Natural killer cell (primary cell): ENCODE measurements around the gene MAPK7. TPM values are rescaled to one million over a fixed set of nuclear protein-coding genes. Genes with fewer than 3 reads are reported as not detected.
A peak's percentile ranks its signal among the peaks of the same experiment; 100 is the strongest.

ENCODE experiments used
- ATAC-seq, 3 donors: fragments of 150-1000 bp in 2 of 3; fragments of 200-7000 bp in 1 of 3; cut with Tn5 transposase; 1 replicate in 1 of 3; 2 replicates in 2 of 3; pipeline ENCODE4 v1.10.0; 2021; ENCODE audit warnings: mild to moderate bottlenecking in 2 of 3, moderate library complexity in 2 of 3
- DNase-seq, 2 donors: peaks; one replicate each; pipeline versions ENCODE4 v3.0.0 to v3.0.0-alpha.2; 2013 to 2021; ENCODE audit warnings: mixed read lengths in 1 of 2
- H3K27ac ChIP-seq: one replicate; pipeline ENCODE4 v1.5.1; 2013; ENCODE audit warnings: mild to moderate bottlenecking, low read length
- H3K27me3 ChIP-seq: one replicate; pipeline ENCODE4 v1.6.1; 2013; ENCODE audit warnings: low read length; ENCODE audit not compliant: control insufficient read depth, insufficient read depth
- H3K36me3 ChIP-seq: one replicate; pipeline ENCODE4 v1.6.1; 2013; ENCODE audit warnings: low read length; ENCODE audit not compliant: control insufficient read depth, insufficient read depth
- H3K4me1 ChIP-seq: one replicate; pipeline ENCODE4 v1.6.1; 2013; ENCODE audit warnings: low read length; ENCODE audit not compliant: control insufficient read depth, insufficient read depth
- H3K4me3 ChIP-seq: one replicate; pipeline ENCODE4 v1.5.1; 2013; ENCODE audit warnings: low read length
- H3K9me3 ChIP-seq: one replicate; pipeline ENCODE4 v1.6.1; 2013; ENCODE audit warnings: low read length; ENCODE audit not compliant: control insufficient read depth, insufficient read depth
- H3K27ac Mint-ChIP-seq, 2 donors: one replicate each; pipeline ENCODE4 v1.8.0; 2022; ENCODE audit warnings: mild to moderate bottlenecking in 2 of 2, mixed read lengths in 2 of 2, moderate library complexity in 1 of 2
- H3K27me3 Mint-ChIP-seq, 2 donors: one replicate each; pipeline ENCODE4 v1.8.0; 2022; ENCODE audit warnings: low read depth in 2 of 2, mixed read lengths in 2 of 2
- H3K36me3 Mint-ChIP-seq: one replicate; pipeline ENCODE4 v1.8.0; 2022; ENCODE audit warnings: mixed read lengths
- H3K4me1 Mint-ChIP-seq, 2 donors: one replicate each; pipeline ENCODE4 v1.8.0; 2022; ENCODE audit warnings: mixed read lengths in 2 of 2
- H3K4me3 Mint-ChIP-seq: one replicate; pipeline ENCODE4 v1.8.0; 2022; ENCODE audit warnings: mild to moderate bottlenecking, moderate library complexity, mixed read lengths
- H3K9me3 Mint-ChIP-seq, 2 donors: one replicate each; pipeline ENCODE4 v1.8.0; 2022; ENCODE audit warnings: mixed read lengths in 2 of 2
- WGBS: methylation state at CpG from one replicate; pipeline ENCODE4 v1.1.7; 2013; ENCODE audit warnings: missing lambda C conversion rate; ENCODE audit not compliant: insufficient coverage; 5-methylcytosine and 5-hydroxymethylcytosine counted together
- intact Hi-C: fragments of 100-400 bp; cut with micrococcal nuclease; formaldehyde crosslinking; loops from one replicate; pipeline ENCODE4 v1.14.2; 2022
- total RNA-seq, 4 donors: library from RNA; stranded (reverse); fragments of 120-200 nt in 1 of 4; gene quantifications; one replicate each; pipeline versions ENCODE4 v1.2.3 to v1.2.4, GENCODE V29; 2013 to 2022
- TF ChIP-seq, protein P1 (sequence below): fragments of 200-600 bp; IDR thresholded peaks from one replicate; pipeline ENCODE4 v1.8.0; 2022; ENCODE audit warnings: antibody characterized with exemption

Gene MAPK7
- total RNA-seq, 3 donors from 2014 or later (not counting 1 experiment from before 2014, with no cell fraction given) = 39.2 to 63.5 (median 54.1) TPM

DNA sequence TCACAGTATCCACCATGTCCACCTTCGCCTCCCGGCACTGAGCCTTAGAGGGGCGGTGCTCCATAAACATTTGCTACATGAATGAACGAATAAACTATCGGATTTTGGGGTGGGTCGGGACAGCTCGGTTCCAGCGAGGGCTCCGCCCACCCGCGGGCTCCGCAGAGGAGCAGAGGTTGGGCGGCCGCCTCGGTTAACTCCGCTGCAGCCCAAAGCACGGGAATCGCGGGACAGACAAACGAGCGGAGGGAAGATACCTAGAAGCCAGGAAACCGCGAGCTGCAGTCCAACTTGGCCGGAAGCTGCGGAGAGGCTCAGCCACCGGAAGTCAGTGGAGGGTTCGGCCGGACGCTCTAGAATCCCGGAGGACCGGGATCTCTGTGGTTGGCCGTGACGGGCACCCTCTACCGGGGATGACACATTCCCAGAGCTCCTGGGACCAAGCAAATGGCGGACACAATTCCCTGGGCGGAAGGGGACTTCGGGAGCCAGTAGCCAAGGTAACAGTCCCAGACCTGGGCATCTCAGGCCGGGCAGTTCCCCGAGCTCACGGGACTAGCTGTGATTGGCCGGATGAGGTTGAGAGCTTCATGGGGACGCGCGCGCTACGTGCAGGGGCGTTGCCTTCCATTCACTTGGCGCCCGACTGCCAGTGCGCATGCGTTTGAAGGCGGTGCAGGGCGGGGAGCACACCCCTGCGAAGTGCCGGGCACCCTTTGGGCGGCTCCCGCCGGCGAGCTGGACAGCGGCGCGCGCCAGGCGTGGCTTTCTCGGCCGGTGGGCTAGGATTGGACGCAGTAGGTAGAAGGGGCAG lies 489 bp upstream of the MAPK7 start:
- Histone ChIP-seq H3K9me3 (no peaks in the 10 kb centered on the region), H3K36me3 (peaks cover 30% of the 10 kb centered on the region), H3K27me3 (no peaks in the 10 kb centered on the region), H3K4me3 (peak overlapping the region; percentile 99), H3K27ac (peak overlapping the region; percentile 91), H3K4me1 (peaks cover 38% of the 10 kb centered on the region)
- Mint-ChIP-seq H3K27ac (peak overlapping the region; percentile 97 to 98), H3K36me3 (no peaks in the 10 kb centered on the region), H3K27me3 (no peaks in the 10 kb centered on the region), H3K4me3 (peak overlapping the region; percentile 99), H3K9me3 (no peaks in the 10 kb centered on the region), H3K4me1 (peaks cover 36 to 57% of the 10 kb centered on the region in 2 donors)
- WGBS = under 1% methylated on average over 67 of the region's 67 CpGs
- ATAC-seq (peak; percentile 88 to 98 (median 95)), DNase-seq (peak; percentile 94 to 97)
- TF ChIP-seq, protein P1, sequence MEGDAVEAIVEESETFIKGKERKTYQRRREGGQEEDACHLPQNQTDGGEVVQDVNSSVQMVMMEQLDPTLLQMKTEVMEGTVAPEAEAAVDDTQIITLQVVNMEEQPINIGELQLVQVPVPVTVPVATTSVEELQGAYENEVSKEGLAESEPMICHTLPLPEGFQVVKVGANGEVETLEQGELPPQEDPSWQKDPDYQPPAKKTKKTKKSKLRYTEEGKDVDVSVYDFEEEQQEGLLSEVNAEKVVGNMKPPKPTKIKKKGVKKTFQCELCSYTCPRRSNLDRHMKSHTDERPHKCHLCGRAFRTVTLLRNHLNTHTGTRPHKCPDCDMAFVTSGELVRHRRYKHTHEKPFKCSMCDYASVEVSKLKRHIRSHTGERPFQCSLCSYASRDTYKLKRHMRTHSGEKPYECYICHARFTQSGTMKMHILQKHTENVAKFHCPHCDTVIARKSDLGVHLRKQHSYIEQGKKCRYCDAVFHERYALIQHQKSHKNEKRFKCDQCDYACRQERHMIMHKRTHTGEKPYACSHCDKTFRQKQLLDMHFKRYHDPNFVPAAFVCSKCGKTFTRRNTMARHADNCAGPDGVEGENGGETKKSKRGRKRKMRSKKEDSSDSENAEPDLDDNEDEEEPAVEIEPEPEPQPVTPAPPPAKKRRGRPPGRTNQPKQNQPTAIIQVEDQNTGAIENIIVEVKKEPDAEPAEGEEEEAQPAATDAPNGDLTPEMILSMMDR = no peak
- intact Hi-C loops = loop anchor here (1.0 kb wide), 1 partner anchor 16 kb away; the partner anchor contains the start of gene B9D1

DNA sequence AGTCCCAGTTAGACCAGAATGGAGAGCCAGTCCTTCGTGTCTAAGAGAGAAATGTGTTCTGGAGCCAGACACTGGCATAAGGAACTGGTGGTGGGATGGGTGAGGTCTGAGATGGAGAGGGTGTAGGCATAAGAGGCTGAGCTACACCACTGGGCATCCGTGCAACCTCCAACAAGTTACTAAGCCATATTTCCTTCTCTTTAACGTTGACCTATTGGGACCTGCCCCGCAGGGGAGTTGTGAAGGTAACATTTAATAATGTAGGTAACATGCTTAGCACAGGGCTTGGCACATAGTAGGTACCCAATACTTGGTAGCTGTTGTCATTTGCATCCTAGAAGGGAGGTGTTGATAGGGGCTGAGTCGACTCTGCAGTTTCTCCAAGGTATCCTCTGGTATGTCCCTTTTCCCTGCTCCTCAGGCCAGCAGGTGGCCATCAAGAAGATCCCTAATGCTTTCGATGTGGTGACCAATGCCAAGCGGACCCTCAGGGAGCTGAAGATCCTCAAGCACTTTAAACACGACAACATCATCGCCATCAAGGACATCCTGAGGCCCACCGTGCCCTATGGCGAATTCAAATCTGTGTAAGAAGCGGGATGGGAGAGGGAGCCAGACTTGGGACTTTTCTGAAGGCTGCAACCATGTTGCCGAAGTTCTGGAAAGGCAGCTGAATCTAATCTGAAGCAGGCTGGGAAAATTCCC lies 1.2 kb downstream of the MAPK7 start:
- peak overlapping the region; percentile 99 for H3K4me3 Mint-ChIP-seq
- H3K9me3 Mint-ChIP-seq = no peaks in the 10 kb centered on the region
- H3K36me3 Mint-ChIP-seq = no peaks in the 10 kb centered on the region
- DNase-seq = peak in 1 of 2 donors; percentile 27
- intact Hi-C loops = no loop called here
- no peaks in the 10 kb centered on the region for H3K9me3 ChIP-seq
- H3K27ac Mint-ChIP-seq = peak overlapping the region; percentile 21 to 98
- WGBS = 94% methylated on average over 12 of the region's 13 CpGs
- peaks cover 46% of the 10 kb centered on the region for H3K36me3 ChIP-seq
- peaks cover 25% of the 10 kb centered on the region for H3K4me1 ChIP-seq
- peaks cover 34 to 52% of the 10 kb centered on the region in 2 donors for H3K4me1 Mint-ChIP-seq
- H3K4me3 ChIP-seq = no peak overlapping the region
- no peak overlapping the region for H3K27ac ChIP-seq
- no peaks in the 10 kb centered on the region for H3K27me3 ChIP-seq
- no peak for ATAC-seq
- H3K27me3 Mint-ChIP-seq = no peaks in the 10 kb centered on the region
- TF ChIP-seq, protein P1 = no peak

DNA sequence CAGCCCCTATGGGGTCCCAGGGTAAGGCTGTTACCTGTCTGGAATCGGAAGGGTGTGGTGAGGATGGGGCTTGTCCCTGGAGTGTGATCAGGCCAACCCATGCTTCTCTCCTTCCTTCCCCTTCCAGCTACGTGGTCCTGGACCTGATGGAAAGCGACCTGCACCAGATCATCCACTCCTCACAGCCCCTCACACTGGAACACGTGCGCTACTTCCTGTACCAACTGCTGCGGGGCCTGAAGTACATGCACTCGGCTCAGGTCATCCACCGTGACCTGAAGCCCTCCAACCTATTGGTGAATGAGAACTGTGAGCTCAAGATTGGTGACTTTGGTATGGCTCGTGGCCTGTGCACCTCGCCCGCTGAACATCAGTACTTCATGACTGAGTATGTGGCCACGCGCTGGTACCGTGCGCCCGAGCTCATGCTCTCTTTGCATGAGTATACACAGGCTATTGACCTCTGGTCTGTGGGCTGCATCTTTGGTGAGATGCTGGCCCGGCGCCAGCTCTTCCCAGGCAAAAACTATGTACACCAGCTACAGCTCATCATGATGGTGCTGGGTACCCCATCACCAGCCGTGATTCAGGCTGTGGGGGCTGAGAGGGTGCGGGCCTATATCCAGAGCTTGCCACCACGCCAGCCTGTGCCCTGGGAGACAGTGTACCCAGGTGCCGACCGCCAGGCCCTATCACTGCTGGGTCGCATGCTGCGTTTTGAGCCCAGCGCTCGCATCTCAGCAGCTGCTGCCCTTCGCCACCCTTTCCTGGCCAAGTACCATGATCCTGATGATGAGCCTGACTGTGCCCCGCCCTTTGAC lies 2.4 kb downstream of the MAPK7 start:
- no peaks in the 10 kb centered on the region for H3K27me3 Mint-ChIP-seq
- no peak overlapping the region for H3K27ac Mint-ChIP-seq
- TF ChIP-seq, protein P1 = no peak
- Histone ChIP-seq H3K4me3 (no peak overlapping the region), H3K27me3 (no peaks in the 10 kb centered on the region), H3K36me3 (peaks cover 48% of the 10 kb centered on the region), H3K4me1 (peaks cover 25% of the 10 kb centered on the region), H3K27ac (no peak overlapping the region), H3K9me3 (no peaks in the 10 kb centered on the region)
- DNase-seq (no peak), ATAC-seq (no peak)
- H3K9me3 Mint-ChIP-seq = no peaks in the 10 kb centered on the region
- no peaks in the 10 kb centered on the region for H3K36me3 Mint-ChIP-seq
- intact Hi-C loops = no loop called here
- H3K4me3 Mint-ChIP-seq = peak overlapping the region; percentile 25
- 97% methylated on average over 28 of the region's 29 CpGs for WGBS
- peaks cover 31 to 52% of the 10 kb centered on the region in 2 donors for H3K4me1 Mint-ChIP-seq
